IPS-15b (cell line): Measurements from ENCODE around the gene RHBDL2.
A peak's percentile ranks its signal among the peaks of the same experiment; 100 is the strongest.
"Not testable (repeated sequence)": the region's sequence is repeated elsewhere in the genome, so short reads cannot be mapped to it uniquely, and the experiment has no call there.

Experiments
- H3K27me3 ChIP-seq: one replicate; pipeline ENCODE4 v1.6.1; 2013; ENCODE audit warnings: low read length; ENCODE audit not compliant: control insufficient read depth, insufficient read depth
- H3K36me3 ChIP-seq: one replicate; pipeline ENCODE4 v1.6.1; 2013; ENCODE audit warnings: low read length; ENCODE audit not compliant: control insufficient read depth, insufficient read depth
- H3K4me1 ChIP-seq: one replicate; pipeline ENCODE4 v1.6.1; 2013; ENCODE audit warnings: mild to moderate bottlenecking, low read length; ENCODE audit not compliant: control insufficient read depth, insufficient read depth
- H3K4me3 ChIP-seq: one replicate; pipeline ENCODE4 v1.5.1; 2013; ENCODE audit warnings: low read depth, low read length
- H3K9ac ChIP-seq: one replicate; pipeline ENCODE4 v1.6.1; 2013; ENCODE audit warnings: low read depth, mild to moderate bottlenecking, low read length
- H3K9me3 ChIP-seq: one replicate; pipeline ENCODE4 v1.6.1; 2013; ENCODE audit warnings: mild to moderate bottlenecking, low read length; ENCODE audit not compliant: control insufficient read depth, insufficient read depth

Gene RHBDL2, protein sequence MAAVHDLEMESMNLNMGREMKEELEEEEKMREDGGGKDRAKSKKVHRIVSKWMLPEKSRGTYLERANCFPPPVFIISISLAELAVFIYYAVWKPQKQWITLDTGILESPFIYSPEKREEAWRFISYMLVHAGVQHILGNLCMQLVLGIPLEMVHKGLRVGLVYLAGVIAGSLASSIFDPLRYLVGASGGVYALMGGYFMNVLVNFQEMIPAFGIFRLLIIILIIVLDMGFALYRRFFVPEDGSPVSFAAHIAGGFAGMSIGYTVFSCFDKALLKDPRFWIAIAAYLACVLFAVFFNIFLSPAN

DNA sequence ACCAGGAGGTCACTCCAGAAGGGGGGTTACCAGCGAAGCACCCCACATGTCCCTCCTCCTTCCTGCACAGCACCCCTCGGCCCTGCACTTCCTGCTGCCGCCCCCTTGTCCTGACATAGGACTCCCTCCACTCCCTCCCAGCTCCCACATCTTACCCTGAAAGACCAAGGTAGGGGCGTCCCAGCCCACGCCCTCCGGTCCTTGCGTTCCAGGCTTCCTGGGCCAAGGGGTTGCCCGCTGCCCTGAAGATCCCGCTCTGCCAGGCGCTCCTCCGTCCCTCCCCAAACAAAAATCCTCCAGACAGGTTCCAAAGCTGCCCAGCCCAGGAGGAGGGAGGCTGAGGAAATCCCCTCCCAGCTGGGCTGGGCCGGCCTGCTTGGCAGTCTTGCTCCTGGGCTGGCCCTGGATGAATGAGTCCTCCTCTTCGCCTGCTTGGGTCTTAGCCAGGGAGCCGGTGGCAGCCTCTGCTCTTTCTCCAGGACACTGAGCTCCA lies at the start of gene RHBDL2:
RHBDL2 (minus strand) TSS at position 304 of the 493 bp plus-strand sequence. CDS start 22,618 bp downstream, outside the sequence.
- no peaks in the 10 kb centered on the region for H3K9me3 ChIP-seq
- H3K27me3 ChIP-seq: no peaks in the 10 kb centered on the region
- H3K4me3 ChIP-seq: no peak within 1 kb of the TSS
- peaks cover 3% of the 10 kb centered on the region for H3K4me1 ChIP-seq
- no peaks in the 10 kb centered on the region for H3K36me3 ChIP-seq
- no peak within 1 kb of the TSS for H3K9ac ChIP-seq

DNA sequence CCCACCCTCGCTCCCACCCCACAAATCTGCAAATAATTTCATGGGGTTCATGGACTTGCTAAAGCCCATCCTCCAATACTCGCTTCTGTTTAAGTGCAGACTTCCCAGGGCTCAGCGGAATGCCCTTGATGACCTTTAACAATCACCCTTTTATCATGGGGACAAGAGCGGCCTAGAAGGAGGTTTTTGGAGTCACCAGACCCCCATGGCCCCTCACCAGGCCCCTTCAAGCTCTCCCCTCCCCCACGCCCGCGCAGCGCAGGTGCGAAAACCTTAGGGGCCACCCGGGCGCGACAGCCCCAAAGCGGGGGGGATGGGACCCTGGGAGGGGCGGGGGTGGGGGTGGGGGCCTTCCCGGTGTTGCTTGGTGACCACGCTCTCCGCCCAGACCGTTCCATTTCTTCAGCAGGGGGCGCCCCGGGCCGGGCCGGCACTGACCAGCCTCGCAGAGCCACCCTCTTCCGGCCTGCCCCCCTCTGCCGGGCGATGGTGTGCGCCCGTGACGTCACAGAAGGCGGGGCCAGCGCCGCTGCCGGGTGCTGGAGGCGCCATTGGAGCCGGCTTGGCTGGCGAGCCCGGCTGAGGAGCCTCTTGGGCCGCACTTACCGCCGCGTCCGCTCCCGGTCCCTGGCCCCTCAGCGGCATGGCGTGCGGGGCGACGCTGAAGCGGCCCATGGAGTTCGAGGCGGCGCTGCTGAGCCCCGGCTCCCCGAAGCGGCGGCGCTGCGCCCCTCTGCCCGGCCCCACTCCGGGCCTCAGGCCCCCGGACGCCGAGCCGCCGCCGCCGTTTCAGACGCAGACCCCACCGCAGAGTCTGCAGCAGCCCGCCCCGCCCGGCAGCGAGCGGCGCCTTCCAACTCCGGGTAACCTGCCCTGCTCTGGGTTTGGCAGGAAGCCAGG lies 49.4 kb upstream of the RHBDL2 start, which contains the start of gene AKIRIN1:
AKIRIN1 (plus strand) TSS at position 539 of the 900 bp plus-strand sequence; CDS start at position 644, 105 bp downstream.
- H3K4me3 ChIP-seq: peak within 1 kb of the TSS; percentile 94
- no peaks in the 10 kb centered on the region for H3K27me3 ChIP-seq
- H3K36me3 ChIP-seq: peaks cover 7% of the 10 kb centered on the region
- peak within 1 kb of the TSS; percentile 90 for H3K9ac ChIP-seq
- H3K4me1 ChIP-seq: peaks cover 20% of the 10 kb centered on the region
- no peaks in the 10 kb centered on the region for H3K9me3 ChIP-seq

DNA sequence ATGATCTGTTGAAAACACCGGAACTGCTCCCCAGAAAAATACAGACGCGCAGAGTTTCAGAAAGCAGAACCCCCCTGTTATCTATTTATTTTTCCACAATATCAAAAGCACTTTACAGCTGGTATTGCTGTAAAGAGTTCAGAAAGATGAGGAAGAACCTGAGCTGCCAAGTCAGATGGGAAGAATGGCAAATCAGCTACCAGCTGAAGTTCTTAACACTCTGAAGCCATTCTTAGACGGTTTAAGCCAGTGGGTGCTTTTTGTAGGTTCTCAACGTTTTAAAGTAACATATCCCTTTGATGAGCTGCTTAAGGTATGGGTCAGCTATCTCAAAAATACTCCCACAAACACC lies 48.7 kb upstream of the RHBDL2 start:
- peak overlapping the region; percentile 47 for H3K9ac ChIP-seq
- H3K36me3 ChIP-seq: peaks cover 5% of the 10 kb centered on the region
- H3K4me3 ChIP-seq: peak overlapping the region; percentile 48
- H3K27me3 ChIP-seq: no peaks in the 10 kb centered on the region
- no peaks in the 10 kb centered on the region for H3K9me3 ChIP-seq
- peaks cover 27% of the 10 kb centered on the region for H3K4me1 ChIP-seq

DNA sequence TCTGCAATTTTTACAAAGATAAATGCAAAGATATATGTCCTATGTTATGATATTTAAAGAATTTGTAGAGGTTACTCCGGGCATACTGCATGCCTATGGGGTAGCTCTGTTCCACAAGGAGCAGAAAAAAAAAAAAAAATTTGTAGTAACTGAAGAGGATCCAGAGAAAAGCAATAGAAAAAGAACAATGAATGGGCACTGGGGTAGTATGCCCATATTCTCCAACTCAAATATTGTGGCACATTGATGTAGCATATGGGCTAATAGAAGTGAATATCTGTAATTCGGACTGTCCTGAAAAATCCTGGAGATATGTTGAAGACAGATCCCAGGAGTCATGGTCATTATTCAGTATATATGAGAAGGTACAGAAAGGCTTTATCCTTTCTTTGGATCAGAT lies 48.3 kb upstream of the RHBDL2 start:
- Histone ChIP-seq H3K27me3 (no peaks in the 10 kb centered on the region), H3K4me1 (peaks cover 28% of the 10 kb centered on the region), H3K4me3 (peak overlapping the region; percentile 48), H3K9ac (no peak overlapping the region), H3K36me3 (peaks cover 3% of the 10 kb centered on the region), H3K9me3 (no peaks in the 10 kb centered on the region)

DNA sequence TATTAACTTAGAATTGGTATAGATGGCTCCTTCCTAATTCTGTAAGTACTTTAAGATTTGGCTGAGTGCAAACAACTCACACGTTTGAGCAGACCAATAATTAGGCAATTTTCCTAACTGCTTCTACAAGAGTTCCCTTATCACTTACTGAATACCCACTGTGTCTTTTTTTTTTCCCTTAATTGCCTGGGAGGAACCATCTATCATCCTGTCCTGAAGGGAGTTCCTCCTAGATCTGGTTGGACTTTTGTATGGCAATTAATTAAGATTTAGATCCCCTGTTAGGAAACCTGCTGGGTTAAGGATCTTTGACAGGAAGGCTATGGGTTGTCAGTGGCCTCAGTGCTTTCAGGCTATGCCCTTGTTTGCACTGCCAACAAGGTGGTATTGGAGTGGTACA lies 37.8 kb upstream of the RHBDL2 start:
- not testable (repeated sequence) for H3K27me3 ChIP-seq, H3K36me3 ChIP-seq, H3K4me3 ChIP-seq, H3K9ac ChIP-seq, H3K4me1 ChIP-seq, H3K9me3 ChIP-seq

DNA sequence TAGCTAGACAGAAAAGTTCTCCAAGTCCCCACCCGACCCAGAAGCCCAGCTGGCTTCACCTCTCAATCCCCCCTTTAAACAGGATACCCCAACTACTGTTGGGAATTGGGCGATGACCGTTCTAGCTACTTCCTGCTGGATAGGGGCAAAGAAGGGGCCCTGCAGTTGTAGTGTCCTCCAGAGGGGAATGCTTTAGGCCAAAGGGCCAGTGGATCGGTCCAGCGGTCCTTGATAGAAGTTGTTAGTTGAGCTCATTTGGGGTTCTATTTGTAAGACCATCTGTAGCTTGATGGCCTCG lies 36.6 kb upstream of the RHBDL2 start:
- H3K4me3 ChIP-seq, H3K9ac ChIP-seq, H3K36me3 ChIP-seq, H3K27me3 ChIP-seq, H3K4me1 ChIP-seq, H3K9me3 ChIP-seq: not testable (repeated sequence)

DNA sequence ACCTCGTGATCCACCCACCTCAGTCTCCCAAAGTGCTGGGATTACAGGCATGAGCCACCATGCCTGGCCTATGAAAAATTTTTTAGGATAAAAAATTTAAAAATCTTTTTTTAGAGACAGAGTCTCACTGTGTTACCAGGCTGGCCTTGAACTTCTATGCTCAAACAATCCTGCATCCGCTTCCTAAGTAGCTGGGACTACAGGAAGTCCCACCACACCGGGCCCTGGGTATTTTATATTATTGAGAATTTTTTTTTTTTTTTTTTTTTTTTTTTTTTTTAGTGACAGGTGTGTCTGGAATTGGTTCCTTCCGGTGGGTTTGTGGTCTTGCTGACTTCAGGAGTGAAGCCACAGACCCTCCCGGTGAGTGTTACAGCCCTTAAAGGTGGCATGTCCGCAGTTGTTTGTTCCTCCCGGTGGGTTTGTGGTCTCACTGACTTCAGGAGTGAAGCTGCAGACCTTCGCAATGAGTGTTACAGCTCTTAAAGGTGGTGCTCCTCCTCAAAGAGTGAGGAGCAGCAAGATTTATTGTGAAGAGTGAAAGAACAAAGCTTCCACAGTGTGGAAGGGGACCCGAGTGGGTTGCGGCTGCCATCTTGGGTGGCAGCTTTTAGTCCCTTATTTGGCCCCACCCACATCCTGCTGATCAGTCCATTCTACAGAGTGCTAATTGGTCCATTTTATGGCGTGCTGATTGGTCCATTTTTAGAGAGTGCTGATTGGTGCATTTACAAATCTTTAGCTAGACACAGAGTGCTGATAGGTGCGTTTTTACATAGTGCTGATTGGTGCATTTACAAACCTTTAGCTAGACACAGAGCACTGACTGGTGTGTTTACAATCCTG lies 36.0 kb upstream of the RHBDL2 start:
- H3K9me3 ChIP-seq, H3K9ac ChIP-seq, H3K4me3 ChIP-seq, H3K36me3 ChIP-seq, H3K27me3 ChIP-seq, H3K4me1 ChIP-seq: not testable (repeated sequence)

DNA sequence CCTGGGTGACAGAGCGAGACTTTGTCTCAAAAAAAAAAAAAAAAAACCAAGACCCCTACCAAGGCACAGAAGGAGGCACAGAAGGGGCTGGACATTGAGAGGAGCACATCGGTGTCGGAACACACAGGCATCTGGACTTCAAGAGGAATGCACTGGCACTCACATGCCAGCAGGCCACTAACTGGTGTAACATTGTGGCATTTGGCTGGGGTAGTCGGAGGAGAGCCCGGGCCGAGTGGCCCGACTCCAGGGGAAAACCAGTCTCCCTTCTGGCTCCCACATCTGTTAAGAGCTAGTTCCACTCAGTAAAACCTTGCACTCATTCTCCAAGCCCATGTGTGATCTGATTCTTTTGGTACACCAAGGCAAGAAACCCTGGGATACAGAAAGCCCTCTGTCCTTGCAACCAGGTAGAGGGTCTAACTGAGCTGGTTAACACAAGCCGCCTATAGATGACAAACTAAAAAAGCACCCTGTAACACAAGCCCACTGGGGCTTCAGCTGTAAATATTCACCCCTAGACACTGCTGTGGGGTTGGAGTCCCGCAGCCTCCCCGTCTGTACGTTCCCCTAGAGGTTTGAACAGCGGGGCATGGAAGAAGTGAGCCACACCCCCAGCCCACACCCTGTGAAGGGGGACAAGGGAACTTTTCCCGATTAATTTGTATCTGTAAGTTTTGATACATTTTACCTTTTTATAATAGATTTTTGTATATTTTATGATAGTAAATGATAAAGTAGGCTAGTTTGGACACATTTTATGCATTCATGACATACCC lies 32.2 kb upstream of the RHBDL2 start:
- Histone ChIP-seq H3K27me3 (no peaks in the 10 kb centered on the region), H3K9ac (no peak overlapping the region), H3K9me3 (peaks cover 3% of the 10 kb centered on the region), H3K4me1 (no peaks in the 10 kb centered on the region), H3K4me3 (no peak overlapping the region), H3K36me3 (no peaks in the 10 kb centered on the region)

DNA sequence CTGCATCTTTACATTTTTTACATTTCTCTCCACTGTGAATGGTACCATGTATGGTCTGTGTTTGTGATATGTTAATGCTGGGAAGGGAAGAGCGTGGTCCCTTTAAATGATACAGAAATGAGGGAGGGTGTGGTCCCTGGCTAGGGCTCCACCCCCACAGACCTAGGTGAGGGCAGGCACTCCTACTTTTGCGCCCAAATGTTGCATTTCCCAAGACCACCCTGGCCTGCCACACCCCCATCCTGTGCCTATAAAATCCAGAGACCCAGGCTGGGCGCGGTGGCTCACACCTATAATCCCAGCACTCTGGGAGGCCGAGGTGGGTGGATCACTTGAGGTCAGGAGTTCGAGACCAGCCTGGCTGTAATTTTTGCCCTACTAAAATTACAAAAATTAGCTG lies 31.5 kb upstream of the RHBDL2 start:
- H3K27me3 ChIP-seq, H3K4me3 ChIP-seq, H3K9me3 ChIP-seq, H3K36me3 ChIP-seq, H3K4me1 ChIP-seq, H3K9ac ChIP-seq: not testable (repeated sequence)

DNA sequence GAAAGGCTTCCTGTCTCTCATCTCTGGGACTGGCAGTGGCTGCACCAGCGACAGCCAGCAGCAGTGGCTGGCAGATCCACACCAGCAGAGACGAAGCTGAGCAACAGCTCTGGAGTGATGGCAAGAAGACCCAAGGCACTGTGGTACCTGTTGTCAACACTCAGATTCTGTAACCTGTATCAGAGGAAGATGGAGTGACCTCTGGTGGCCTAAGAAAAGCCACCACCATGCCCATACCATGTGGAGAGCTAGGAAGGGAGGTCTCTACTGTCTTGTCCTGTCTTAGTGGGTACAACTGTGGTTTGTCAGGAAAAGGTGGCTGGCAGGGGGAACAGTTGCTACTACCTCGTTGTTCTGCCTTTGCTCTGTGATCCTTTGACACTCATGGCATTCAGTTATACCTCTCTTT lies 22.5 kb upstream of the RHBDL2 start:
- H3K9ac ChIP-seq: no peak overlapping the region
- H3K4me3 ChIP-seq: no peak overlapping the region
- H3K9me3 ChIP-seq: no peaks in the 10 kb centered on the region
- no peaks in the 10 kb centered on the region for H3K36me3 ChIP-seq
- no peaks in the 10 kb centered on the region for H3K4me1 ChIP-seq
- no peaks in the 10 kb centered on the region for H3K27me3 ChIP-seq

DNA sequence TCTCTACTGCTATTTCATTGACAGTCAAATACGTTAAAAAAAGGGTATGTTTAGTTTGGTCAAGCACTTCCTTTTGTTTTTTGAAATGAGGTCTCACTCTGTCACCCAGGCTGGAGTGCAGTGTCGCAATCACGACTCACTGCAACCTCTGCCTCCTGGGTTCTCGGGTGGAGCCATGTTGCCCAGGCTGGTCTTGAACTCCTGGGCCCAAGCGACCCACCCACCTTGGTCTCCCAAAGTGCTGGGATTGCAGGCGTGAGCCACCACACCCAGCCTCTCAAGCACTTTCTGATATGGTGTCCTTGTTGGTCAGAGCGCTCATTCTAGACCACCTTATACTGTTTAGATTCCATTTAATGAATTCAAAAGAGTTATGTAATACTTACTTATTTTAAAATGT lies 20.9 kb upstream of the RHBDL2 start:
- no peaks in the 10 kb centered on the region for H3K36me3 ChIP-seq
- H3K27me3 ChIP-seq: no peaks in the 10 kb centered on the region
- H3K9ac ChIP-seq: no peak overlapping the region
- H3K9me3 ChIP-seq: no peaks in the 10 kb centered on the region
- H3K4me1 ChIP-seq: no peaks in the 10 kb centered on the region
- H3K4me3 ChIP-seq: no peak overlapping the region
